H1 (cell line): ENCODE measurements around the gene DENND2C.

ENCODE experiments used
- TEAD4 ChIP-seq: IDR thresholded peaks from 2 replicates; pipeline ENCODE4 v1.6.1; 2012; ENCODE audit warnings: low read depth, low read length, inconsistent platforms, mixed read lengths
- YY1 ChIP-seq: IDR thresholded peaks from 2 replicates; pipeline ENCODE4 v1.6.1; 2011; ENCODE audit warnings: low read depth, mild to moderate bottlenecking, low read length

GRCh38 chr1:114688526-114688925 lies 18.7 kb upstream of the DENND2C start:
- no peak for TF ChIP-seq TEAD4
- no peak for TF ChIP-seq YY1
